ACHN (cell line): Measurements from ENCODE around the gene CERK.

ENCODE experiments used
- DNase-seq: peaks from one replicate; pipeline ENCODE4 v3.0.0-alpha.2; 2015
- in situ Hi-C: cut with HindIII; loops from 2 replicates; pipeline ENCODE4 v1.10.0; 2017; ENCODE audit warnings: low sequenced_read_pairs, low pct_ligation_motif_present, low pct_unique_long_range_greater_than_20kb

The CERK gene

GRCh38 chr22:46693634-46694415, 44.2 kb downstream of the CERK start:
- no peak for DNase-seq

GRCh38 chr22:46691571-46691970, 46.5 kb downstream of the CERK start:
- DNase-seq, result no peak
- in situ Hi-C loops, result no loop called here

More at GRCh38 chr22:46693634-46694415, 44.2 kb downstream of the CERK start:
- in situ Hi-C loops, result no loop called here

GRCh38 chr22:46690146-46690545, 47.9 kb downstream of the CERK start:
- in situ Hi-C loops, result no loop called here
- no peak for DNase-seq

GRCh38 chr22:46688949-46689348, 49.1 kb downstream of the CERK start:
- in situ Hi-C loops, result no loop called here

GRCh38 chr22:46687460-46687859, 50.6 kb downstream of the CERK start:
- in situ Hi-C loops, result no loop called here
- no peak for DNase-seq

More at GRCh38 chr22:46688949-46689348, 49.1 kb downstream of the CERK start:
- DNase-seq, result no peak

- DNase-seq, result no peak
- in situ Hi-C loops, result no loop called here
Observed at GRCh38 chr22:46687048-46687444, 51.0 kb downstream of the CERK start.

GRCh38 chr22:46686221-46687047, 51.6 kb downstream of the CERK start:
- in situ Hi-C loops, result no loop called here
- DNase-seq, result no peak

- no peak for DNase-seq
- in situ Hi-C loops, result no loop called here
Observed at GRCh38 chr22:46684706-46685105, 53.3 kb downstream of the CERK start.

- DNase-seq, result no peak
- in situ Hi-C loops, result no loop called here
Observed at GRCh38 chr22:46682011-46682731, 55.9 kb downstream of the CERK start.

- in situ Hi-C loops, result no loop called here
- peak; percentile 9 for DNase-seq
Observed at GRCh38 chr22:46681010-46681409, 57.0 kb downstream of the CERK start.

GRCh38 chr22:46679706-46680269, 58.3 kb downstream of the CERK start:
- in situ Hi-C loops, result no loop called here
- no peak for DNase-seq

- no peak for DNase-seq
- in situ Hi-C loops, result no loop called here
Observed at GRCh38 chr22:46678785-46679700, 59.0 kb downstream of the CERK start.

- in situ Hi-C loops, result no loop called here
- no peak for DNase-seq
Observed at GRCh38 chr22:46678003-46678657, 59.9 kb downstream of the CERK start.

GRCh38 chr22:46677323-46678002, 60.6 kb downstream of the CERK start:
- in situ Hi-C loops, result no loop called here
- no peak for DNase-seq

- in situ Hi-C loops, result no loop called here
- DNase-seq, result no peak
Observed at GRCh38 chr22:46676881-46677280, 61.2 kb downstream of the CERK start.

GRCh38 chr22:46676479-46676878, 61.6 kb downstream of the CERK start:
- in situ Hi-C loops, result no loop called here
- no peak for DNase-seq

GRCh38 chr22:46675938-46676337, 62.1 kb downstream of the CERK start:
- no peak for DNase-seq
- in situ Hi-C loops, result no loop called here
